ENCODE measurements around the gene RPL29.

DNA sequence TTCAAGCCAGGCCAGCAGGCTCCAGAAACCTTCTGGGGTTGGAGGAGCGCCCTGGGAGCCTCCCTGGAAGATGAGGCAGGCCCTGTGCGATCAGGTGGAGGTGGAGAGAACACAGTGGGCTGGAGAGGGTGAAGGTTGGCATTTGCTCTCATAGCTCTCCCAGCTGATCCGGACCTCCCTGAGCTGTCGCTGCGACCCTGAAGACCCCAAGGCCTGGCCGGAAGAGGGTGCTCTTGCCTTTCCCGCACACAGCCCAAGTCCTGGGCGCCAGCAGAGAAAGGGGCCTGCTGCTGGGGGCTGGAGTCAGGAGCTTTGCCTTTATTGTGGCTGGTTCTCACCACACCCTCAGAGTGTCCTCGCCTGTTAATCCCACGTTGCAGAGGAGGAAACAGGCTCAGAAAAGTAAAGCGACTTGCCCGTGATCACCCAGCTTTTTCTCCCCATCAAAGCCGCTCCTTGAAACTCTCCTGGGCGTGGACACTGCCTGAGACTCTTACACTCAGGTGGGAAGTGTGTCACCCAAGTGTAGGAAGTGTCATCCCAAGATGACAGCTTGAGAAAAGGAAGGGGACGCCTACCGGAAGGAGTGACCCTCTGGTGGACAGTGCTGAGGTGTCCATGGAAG, 8.6 kb upstream of the RPL29 start:
- TF ChIP-seq, protein P1, sequence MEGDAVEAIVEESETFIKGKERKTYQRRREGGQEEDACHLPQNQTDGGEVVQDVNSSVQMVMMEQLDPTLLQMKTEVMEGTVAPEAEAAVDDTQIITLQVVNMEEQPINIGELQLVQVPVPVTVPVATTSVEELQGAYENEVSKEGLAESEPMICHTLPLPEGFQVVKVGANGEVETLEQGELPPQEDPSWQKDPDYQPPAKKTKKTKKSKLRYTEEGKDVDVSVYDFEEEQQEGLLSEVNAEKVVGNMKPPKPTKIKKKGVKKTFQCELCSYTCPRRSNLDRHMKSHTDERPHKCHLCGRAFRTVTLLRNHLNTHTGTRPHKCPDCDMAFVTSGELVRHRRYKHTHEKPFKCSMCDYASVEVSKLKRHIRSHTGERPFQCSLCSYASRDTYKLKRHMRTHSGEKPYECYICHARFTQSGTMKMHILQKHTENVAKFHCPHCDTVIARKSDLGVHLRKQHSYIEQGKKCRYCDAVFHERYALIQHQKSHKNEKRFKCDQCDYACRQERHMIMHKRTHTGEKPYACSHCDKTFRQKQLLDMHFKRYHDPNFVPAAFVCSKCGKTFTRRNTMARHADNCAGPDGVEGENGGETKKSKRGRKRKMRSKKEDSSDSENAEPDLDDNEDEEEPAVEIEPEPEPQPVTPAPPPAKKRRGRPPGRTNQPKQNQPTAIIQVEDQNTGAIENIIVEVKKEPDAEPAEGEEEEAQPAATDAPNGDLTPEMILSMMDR (IDR thresholded peaks at IDR 0.05; ENCODE audit: insufficient read depth, low read length, poor library complexity, severe bottlenecking): peak; percentile 19
- no peak for TF ChIP-seq EZH2phosphoT487 (conservative IDR thresholded peaks at IDR 0.05; ENCODE audit: low read length)

Measured in SU-DHL-6 (cell line).